ENCODE measurements around the gene C14orf39. TPM values are rescaled to one million over a fixed set of nuclear protein-coding genes. Genes with fewer than 3 reads are reported as not detected.

Gene C14orf39
- total RNA-seq, 4 donors from 2014 or later, result 0.33 to 3.7 (median 1.9) TPM

DNA sequence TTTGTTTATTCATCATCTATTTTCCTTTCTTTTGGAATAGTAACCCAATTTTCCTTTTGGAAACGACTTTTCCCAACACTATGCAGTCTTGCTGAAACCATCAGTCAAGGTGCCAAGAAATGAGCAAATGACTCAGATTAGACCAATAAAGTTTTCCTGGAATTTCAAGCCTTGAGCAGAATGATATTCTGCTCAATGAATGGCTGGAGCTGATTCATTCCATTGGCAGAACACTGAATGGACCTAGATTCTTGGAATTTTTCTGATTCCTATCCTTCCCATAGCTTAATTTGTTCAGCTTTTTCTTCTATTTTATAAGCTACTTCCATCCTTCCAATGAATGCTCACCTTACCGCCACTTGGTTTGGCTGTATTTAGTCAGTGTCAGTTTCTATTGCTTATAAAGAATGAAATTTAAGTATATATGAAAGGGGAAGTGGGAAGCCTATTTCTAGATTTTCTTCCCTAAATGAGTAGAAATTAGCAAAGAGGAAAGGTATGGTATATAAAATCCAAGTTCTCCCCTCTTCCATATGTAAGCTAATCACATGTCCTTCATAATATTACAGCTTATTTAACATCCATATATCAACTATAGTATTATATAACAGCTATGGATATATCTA, 89.0 kb downstream of the C14orf39 start:
- TF ChIP-seq, protein P1, sequence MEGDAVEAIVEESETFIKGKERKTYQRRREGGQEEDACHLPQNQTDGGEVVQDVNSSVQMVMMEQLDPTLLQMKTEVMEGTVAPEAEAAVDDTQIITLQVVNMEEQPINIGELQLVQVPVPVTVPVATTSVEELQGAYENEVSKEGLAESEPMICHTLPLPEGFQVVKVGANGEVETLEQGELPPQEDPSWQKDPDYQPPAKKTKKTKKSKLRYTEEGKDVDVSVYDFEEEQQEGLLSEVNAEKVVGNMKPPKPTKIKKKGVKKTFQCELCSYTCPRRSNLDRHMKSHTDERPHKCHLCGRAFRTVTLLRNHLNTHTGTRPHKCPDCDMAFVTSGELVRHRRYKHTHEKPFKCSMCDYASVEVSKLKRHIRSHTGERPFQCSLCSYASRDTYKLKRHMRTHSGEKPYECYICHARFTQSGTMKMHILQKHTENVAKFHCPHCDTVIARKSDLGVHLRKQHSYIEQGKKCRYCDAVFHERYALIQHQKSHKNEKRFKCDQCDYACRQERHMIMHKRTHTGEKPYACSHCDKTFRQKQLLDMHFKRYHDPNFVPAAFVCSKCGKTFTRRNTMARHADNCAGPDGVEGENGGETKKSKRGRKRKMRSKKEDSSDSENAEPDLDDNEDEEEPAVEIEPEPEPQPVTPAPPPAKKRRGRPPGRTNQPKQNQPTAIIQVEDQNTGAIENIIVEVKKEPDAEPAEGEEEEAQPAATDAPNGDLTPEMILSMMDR (IDR thresholded peaks at IDR 0.05; ENCODE audit: low read depth), result no peak

Other genes starting within 250 kb of the C14orf39 start
- 10 to 100 TPM; 47.7 to 68.2 (median 53.5) TPM for gene PPM1A, start 236.8 kb downstream of the C14orf39 start, total RNA-seq
- gene SIX6, start 23.1 kb upstream of the C14orf39 start, total RNA-seq, result not detected
- 10 to 100 TPM in 3 of 4 donors, 1 to 10 TPM in 1; 8.8 to 27.5 (median 16.0) TPM for gene SIX1, start 163.4 kb upstream of the C14orf39 start, total RNA-seq
- gene SIX4, start 238.3 kb upstream of the C14orf39 start, total RNA-seq, result 1 to 10 TPM; 2.0 to 3.8 (median 3.1) TPM
- gene MNAT1, start 248.7 kb upstream of the C14orf39 start, total RNA-seq, result 10 to 100 TPM; 32.5 to 71.4 (median 47.7) TPM

All from subcutaneous adipose tissue (tissue), 4 donors.